ENCODE measurements around the gene RTF2.
"Not testable (repeated sequence)": the region's sequence is repeated elsewhere in the genome, so short reads cannot be mapped to it uniquely, and the experiment has no call there.

RTF2 gene

DNA sequence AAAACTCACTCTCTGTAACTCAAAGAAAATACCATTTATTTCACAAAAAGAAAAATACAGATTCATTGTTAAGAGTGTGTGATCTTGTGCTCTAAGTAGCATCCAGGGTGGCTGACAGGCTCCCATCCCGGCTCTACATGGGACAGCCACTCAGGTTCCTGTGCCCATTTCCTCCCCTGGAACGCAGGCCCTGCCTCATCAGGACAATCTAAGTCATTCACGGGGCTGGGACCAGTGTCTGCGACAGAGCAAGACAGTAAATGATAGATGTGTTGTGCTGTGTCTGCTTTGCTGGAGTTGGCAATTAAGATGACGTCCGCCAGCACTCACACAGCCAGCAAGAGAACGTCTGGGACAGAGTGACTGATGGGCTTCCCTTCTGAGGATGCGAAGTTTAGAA, 49.2 kb downstream of the RTF2 start:
- TF ChIP-seq, protein P1, sequence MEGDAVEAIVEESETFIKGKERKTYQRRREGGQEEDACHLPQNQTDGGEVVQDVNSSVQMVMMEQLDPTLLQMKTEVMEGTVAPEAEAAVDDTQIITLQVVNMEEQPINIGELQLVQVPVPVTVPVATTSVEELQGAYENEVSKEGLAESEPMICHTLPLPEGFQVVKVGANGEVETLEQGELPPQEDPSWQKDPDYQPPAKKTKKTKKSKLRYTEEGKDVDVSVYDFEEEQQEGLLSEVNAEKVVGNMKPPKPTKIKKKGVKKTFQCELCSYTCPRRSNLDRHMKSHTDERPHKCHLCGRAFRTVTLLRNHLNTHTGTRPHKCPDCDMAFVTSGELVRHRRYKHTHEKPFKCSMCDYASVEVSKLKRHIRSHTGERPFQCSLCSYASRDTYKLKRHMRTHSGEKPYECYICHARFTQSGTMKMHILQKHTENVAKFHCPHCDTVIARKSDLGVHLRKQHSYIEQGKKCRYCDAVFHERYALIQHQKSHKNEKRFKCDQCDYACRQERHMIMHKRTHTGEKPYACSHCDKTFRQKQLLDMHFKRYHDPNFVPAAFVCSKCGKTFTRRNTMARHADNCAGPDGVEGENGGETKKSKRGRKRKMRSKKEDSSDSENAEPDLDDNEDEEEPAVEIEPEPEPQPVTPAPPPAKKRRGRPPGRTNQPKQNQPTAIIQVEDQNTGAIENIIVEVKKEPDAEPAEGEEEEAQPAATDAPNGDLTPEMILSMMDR (IDR thresholded peaks at IDR 0.05; ENCODE audit: extremely low read depth, insufficient read depth, missing control alignments) = no peak
- in situ Hi-C loops (cut with MboI; ENCODE audit: low pct_unique_long_range_greater_than_20kb, low sequenced_read_pairs, unreplicated experiment) = no loop called here

DNA sequence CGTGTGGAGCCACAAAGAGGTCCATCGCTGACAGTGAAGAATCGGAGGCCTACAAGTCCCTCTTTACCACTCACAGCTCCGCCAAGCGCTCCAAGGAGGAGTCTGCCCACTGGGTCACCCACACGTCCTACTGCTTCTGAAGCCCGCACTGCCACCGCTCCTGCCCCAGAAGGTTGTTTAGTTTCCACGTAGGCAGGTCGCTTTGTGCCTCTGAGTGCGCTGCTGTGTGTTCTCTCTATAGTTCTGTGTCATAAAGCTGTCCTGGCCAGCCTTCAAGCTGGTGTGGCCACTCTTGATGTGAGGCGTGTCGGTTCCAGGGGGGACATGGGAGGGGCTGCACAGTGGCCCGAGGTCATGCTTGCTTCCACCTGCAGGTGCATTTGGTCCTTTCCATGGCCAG, 49.7 kb downstream of the RTF2 start:
- no peak for DNase-seq (ENCODE audit: low spot score)
- in situ Hi-C loops (cut with MboI; ENCODE audit: low pct_unique_long_range_greater_than_20kb, low sequenced_read_pairs, unreplicated experiment) = no loop called here

More for the DNA sequence above, 49.2 kb downstream of the RTF2 start:
- no peak for DNase-seq (ENCODE audit: low spot score)

DNA sequence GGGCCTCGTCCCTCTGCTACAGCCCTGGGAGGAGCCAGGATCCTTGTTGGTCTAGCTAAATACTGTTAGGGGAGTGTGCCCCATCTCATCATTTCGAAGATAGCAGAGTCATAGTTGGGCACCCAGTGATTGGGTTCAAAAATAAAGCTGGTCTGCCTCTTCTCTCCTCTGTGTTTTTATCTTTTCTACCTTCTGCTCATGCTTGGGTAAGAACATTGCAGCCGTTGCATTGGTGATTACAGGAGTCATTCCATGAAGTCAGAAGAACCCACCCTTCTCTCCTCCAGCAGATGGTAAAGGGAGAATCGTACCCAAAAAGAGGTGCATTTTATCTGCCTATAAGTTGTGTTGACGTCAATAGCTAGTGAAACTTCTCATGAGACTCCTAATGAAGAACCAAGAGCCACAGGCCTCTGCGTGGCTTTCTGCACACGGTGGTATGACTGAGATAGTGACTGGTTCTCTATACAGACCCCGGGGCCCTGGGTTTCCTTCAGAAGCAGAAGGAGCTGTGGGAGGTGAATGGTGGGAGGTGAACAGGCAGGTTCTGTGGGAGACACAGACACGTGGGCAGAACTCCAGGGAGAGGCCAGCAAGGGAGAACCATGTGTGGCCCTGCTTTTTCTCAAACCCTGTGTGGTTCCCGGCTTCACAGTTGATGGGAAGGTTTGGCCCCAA, 50.4 kb downstream of the RTF2 start:
- DNase-seq (ENCODE audit: low spot score) = no peak
- in situ Hi-C loops (cut with MboI; ENCODE audit: low pct_unique_long_range_greater_than_20kb, low sequenced_read_pairs, unreplicated experiment) = no loop called here

More for the DNA sequence above, 49.7 kb downstream of the RTF2 start:
- TF ChIP-seq, protein P1 (IDR thresholded peaks at IDR 0.05; ENCODE audit: extremely low read depth, insufficient read depth, missing control alignments) = no peak

DNA sequence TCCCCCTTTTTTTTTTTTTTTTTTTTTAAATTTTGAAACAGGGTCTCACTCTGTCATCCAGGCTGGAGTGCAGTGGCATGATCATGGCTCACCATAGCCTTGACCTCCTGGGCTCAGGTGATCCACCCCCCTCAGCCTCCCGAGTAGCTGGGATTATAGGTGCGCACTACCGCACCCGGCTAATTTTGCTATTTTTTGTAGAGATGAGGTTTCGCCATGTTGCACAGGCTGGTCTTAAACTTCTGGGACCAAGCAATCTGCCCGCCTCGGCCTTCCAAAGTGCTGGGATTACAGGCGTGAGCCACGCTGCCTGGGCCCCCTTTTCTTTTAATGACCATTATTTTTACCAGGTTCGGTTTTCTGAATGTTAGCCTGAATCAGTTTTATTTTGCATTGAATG, 51.1 kb downstream of the RTF2 start:
- no peak for DNase-seq (ENCODE audit: low spot score)
- in situ Hi-C loops (cut with MboI; ENCODE audit: low pct_unique_long_range_greater_than_20kb, low sequenced_read_pairs, unreplicated experiment) = no loop called here
- TF ChIP-seq, protein P1 (IDR thresholded peaks at IDR 0.05; ENCODE audit: extremely low read depth, insufficient read depth, missing control alignments) = no peak

More for the DNA sequence above, 50.4 kb downstream of the RTF2 start:
- TF ChIP-seq, protein P1 (IDR thresholded peaks at IDR 0.05; ENCODE audit: extremely low read depth, insufficient read depth, missing control alignments) = no peak

DNA sequence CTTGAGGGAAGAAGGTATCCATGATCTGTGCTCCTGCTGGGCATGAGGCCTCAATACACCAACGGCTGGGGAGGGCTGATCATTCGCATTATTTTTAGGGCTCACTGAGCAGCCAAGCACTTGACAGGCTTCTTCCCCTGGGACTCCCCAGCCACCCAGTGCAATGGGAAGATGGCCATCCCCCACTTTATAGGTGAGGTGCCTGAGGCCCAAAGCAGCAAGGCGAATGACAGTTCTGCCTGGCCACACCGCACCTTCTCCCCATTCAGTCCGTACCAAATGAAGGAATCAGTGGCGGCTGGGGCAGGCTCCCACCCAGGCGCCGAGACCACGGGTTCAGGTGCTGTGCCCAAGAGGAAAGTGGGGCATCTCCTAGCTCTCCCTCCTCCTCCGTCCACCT, 51.8 kb downstream of the RTF2 start:
- in situ Hi-C loops (cut with MboI; ENCODE audit: low pct_unique_long_range_greater_than_20kb, low sequenced_read_pairs, unreplicated experiment) = no loop called here
- DNase-seq (ENCODE audit: low spot score) = no peak
- TF ChIP-seq, protein P1 (IDR thresholded peaks at IDR 0.05; ENCODE audit: extremely low read depth, insufficient read depth, missing control alignments) = no peak

DNA sequence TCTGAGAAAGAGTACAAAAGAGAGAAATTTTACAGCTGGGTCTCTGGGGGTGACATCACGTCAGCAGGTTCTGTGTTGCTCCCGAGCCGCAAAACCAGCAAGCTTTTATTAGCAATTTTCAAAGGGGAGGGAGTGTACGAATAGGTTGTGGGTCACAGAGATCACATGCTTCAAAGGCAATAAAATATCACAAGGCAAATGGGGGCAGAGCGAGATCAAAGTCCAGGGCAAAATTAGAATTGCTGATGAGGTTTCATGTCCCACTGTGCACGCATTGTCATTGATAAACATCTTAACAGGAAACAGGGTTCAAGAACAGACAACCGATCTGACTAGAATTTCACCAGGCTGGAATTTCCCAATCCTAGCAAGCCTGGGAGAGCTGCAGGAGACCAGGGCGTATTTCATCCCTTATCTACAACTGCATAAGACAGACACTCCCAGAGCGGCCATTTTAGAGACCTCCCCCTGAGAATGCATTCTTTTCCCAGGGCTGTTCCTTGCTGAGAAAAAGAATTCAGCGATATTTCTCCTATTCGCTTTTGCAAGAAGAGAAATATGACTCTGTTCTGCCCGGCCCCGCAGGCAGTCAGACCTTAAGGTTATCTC, 52.4 kb downstream of the RTF2 start:
- in situ Hi-C loops (cut with MboI; ENCODE audit: low pct_unique_long_range_greater_than_20kb, low sequenced_read_pairs, unreplicated experiment); DNase-seq (ENCODE audit: low spot score): not testable (repeated sequence)

DNA sequence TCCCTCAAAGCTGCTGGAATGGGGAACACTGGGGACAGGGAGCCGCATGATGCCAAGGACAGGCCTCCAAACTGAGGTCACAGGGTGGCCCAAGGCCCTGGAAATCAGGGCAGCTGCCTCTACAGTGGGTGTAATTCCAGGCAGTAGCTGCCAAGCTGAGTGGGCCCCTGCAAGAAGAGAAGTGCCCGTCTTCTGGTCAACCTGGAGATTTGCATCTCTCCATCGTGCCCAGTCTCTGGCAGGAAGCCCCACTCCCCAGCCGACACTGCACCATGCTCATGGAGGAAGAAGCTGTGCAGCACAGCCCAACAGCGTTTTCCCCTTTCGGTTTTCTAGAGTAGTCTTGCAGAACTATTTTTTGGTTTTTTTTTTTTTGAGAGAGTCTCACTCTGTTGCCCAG, 53.9 kb downstream of the RTF2 start:
- TF ChIP-seq, protein P1 (IDR thresholded peaks at IDR 0.05; ENCODE audit: extremely low read depth, insufficient read depth, missing control alignments) = no peak
- in situ Hi-C loops (cut with MboI; ENCODE audit: low pct_unique_long_range_greater_than_20kb, low sequenced_read_pairs, unreplicated experiment) = no loop called here
- no peak for DNase-seq (ENCODE audit: low spot score)

DNA sequence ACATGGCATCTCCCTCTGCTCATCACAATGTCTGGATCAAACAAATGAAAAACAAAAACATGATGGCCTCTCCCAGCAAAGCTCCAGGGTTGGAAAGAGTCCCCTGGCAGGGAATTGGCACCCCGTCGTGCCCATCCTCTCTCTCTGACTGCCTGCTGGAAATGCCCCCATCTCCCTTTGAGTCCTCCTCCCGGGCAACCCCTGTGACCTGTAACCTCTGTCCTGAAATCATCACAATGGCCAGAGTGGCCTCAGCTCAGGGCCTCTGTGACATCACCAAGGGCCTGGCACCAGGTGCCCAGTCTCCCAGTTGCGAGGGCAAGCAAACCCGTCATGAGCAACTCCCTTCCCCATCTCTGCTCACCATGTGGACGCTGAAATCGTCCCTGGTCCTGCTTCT, 56.0 kb downstream of the RTF2 start, which contains the start of gene FAM209A:
FAM209A (plus strand) TSS at position 301 of the 400 bp plus-strand sequence; CDS start at position 366, 65 bp downstream.
- DNase-seq (ENCODE audit: low spot score); in situ Hi-C loops (cut with MboI; ENCODE audit: low pct_unique_long_range_greater_than_20kb, low sequenced_read_pairs, unreplicated experiment): not testable (repeated sequence)

Data from GM13977 (cell line).